ENCODE measurements around the gene TTC24. TPM values are rescaled to one million over a fixed set of nuclear protein-coding genes. Genes with fewer than 3 reads are reported as not detected.
"Not testable (repeated sequence)": the region's sequence is repeated elsewhere in the genome, so short reads cannot be mapped to it uniquely, and the experiment has no call there.

TTC24 gene
- total RNA-seq, 1 donor from 2014 or later = not detected

- Histone ChIP-seq H3K36me3 (ENCODE audit: control insufficient read depth, insufficient read depth, low read length) (peaks cover 4% of the 10 kb centered on the region), H3K4me3 (ENCODE audit: low read depth, low read length) (no peak overlapping the region), H3K27me3 (ENCODE audit: control insufficient read depth, insufficient read depth, low read length) (no peaks in the 10 kb centered on the region)
- TF ChIP-seq CTCF (IDR thresholded peaks at IDR 0.05; ENCODE audit: insufficient read depth, low read length, severe bottlenecking) = no peak
- DNase-seq (ENCODE audit: low read depth) = no peak
- FAIRE-seq = peak; percentile 73
Observed at GRCh38 chr1:156550346-156550745, 29.2 kb upstream of the TTC24 start.

- TF ChIP-seq CTCF (IDR thresholded peaks at IDR 0.05; ENCODE audit: insufficient read depth, low read length, severe bottlenecking) = no peak
- Histone ChIP-seq H3K36me3 (ENCODE audit: control insufficient read depth, insufficient read depth, low read length) (peaks cover 4% of the 10 kb centered on the region), H3K27me3 (ENCODE audit: control insufficient read depth, insufficient read depth, low read length) (no peaks in the 10 kb centered on the region), H3K4me3 (ENCODE audit: low read depth, low read length) (no peak overlapping the region)
- no peak for DNase-seq (ENCODE audit: low read depth)
- FAIRE-seq = no peak
Observed at GRCh38 chr1:156551066-156551643, 28.4 kb upstream of the TTC24 start.

- DNase-seq (ENCODE audit: low read depth) = peak; percentile 72
Observed at GRCh38 chr1:156551869-156552268, 27.7 kb upstream of the TTC24 start.

GRCh38 chr1:156552518-156552917, 27.0 kb upstream of the TTC24 start:
- DNase-seq (ENCODE audit: low read depth) = no peak
- FAIRE-seq = no peak
- Histone ChIP-seq H3K4me3 (ENCODE audit: low read depth, low read length) (no peak overlapping the region), H3K27me3 (ENCODE audit: control insufficient read depth, insufficient read depth, low read length) (no peaks in the 10 kb centered on the region), H3K36me3 (ENCODE audit: control insufficient read depth, insufficient read depth, low read length) (peaks cover 6% of the 10 kb centered on the region)
- no peak for TF ChIP-seq CTCF (IDR thresholded peaks at IDR 0.05; ENCODE audit: insufficient read depth, low read length, severe bottlenecking)

More at GRCh38 chr1:156551869-156552268, 27.7 kb upstream of the TTC24 start:
- no peak overlapping the region for H3K4me3 ChIP-seq (ENCODE audit: low read depth, low read length)
- TF ChIP-seq CTCF (IDR thresholded peaks at IDR 0.05; ENCODE audit: insufficient read depth, low read length, severe bottlenecking) = no peak
- FAIRE-seq = no peak
- peaks cover 6% of the 10 kb centered on the region for H3K36me3 ChIP-seq (ENCODE audit: control insufficient read depth, insufficient read depth, low read length)
- no peaks in the 10 kb centered on the region for H3K27me3 ChIP-seq (ENCODE audit: control insufficient read depth, insufficient read depth, low read length)

GRCh38 chr1:156552937-156553336, 26.6 kb upstream of the TTC24 start:
- FAIRE-seq; H3K27me3 ChIP-seq (ENCODE audit: control insufficient read depth, insufficient read depth, low read length); H3K4me3 ChIP-seq (ENCODE audit: low read depth, low read length); DNase-seq (ENCODE audit: low read depth); H3K36me3 ChIP-seq (ENCODE audit: control insufficient read depth, insufficient read depth, low read length): not testable (repeated sequence)

- Histone ChIP-seq H3K36me3 (ENCODE audit: control insufficient read depth, insufficient read depth, low read length) (peaks cover 5% of the 10 kb centered on the region), H3K4me3 (ENCODE audit: low read depth, low read length) (no peak overlapping the region), H3K27me3 (ENCODE audit: control insufficient read depth, insufficient read depth, low read length) (no peaks in the 10 kb centered on the region)
- no peak for TF ChIP-seq CTCF (IDR thresholded peaks at IDR 0.05; ENCODE audit: insufficient read depth, low read length, severe bottlenecking)
- FAIRE-seq (no peak), DNase-seq (ENCODE audit: low read depth) (no peak)
Observed at GRCh38 chr1:156553860-156554485, 25.6 kb upstream of the TTC24 start.
